Hematopoietic multipotent progenitor cell treated with erythropoietin and hydrocortisone succinate and interleukin-3 and kit ligand, for 15 days (in vitro differentiated cells): ENCODE data around the gene RIPOR2.

Experiments
- DNase-seq: peaks from one replicate; pipeline ENCODE4 v3.0.0-alpha.2; 2015; ENCODE audit warnings: low spot score

The RIPOR2 gene

GRCh38 chr6:24844061-24844460 is 91.7 kb downstream of the RIPOR2 start:
- no peak for DNase-seq

- no peak for DNase-seq
These were observed 95.6 kb downstream of the RIPOR2 start for GRCh38 chr6:24840187-24840586.

GRCh38 chr6:24838994-24839393 is 96.8 kb downstream of the RIPOR2 start:
- DNase-seq: no peak

GRCh38 chr6:24838081-24838480 is 97.7 kb downstream of the RIPOR2 start:
- DNase-seq: no peak

- DNase-seq: no peak
These were observed 99.7 kb downstream of the RIPOR2 start for GRCh38 chr6:24836109-24836508.

GRCh38 chr6:24833711-24834386 is 101.9 kb downstream of the RIPOR2 start:
- no peak for DNase-seq

- DNase-seq: no peak
These were observed 103.0 kb downstream of the RIPOR2 start for GRCh38 chr6:24832794-24833193.

GRCh38 chr6:24831771-24832716 is 103.7 kb downstream of the RIPOR2 start:
- DNase-seq: no peak

- no peak for DNase-seq
These were observed 106.1 kb downstream of the RIPOR2 start for GRCh38 chr6:24829657-24830056.

- DNase-seq: no peak
These were observed 107.8 kb downstream of the RIPOR2 start for GRCh38 chr6:24827970-24828369.

- DNase-seq: no peak
These were observed 108.6 kb downstream of the RIPOR2 start for GRCh38 chr6:24827162-24827561.

- DNase-seq: no peak
These were observed 110.6 kb downstream of the RIPOR2 start for GRCh38 chr6:24825130-24825630.

- DNase-seq: no peak
These were observed 111.4 kb downstream of the RIPOR2 start for GRCh38 chr6:24824142-24824938.

GRCh38 chr6:24823185-24823584 is 112.6 kb downstream of the RIPOR2 start:
- DNase-seq: no peak

GRCh38 chr6:24822696-24823095 is 113.1 kb downstream of the RIPOR2 start:
- no peak for DNase-seq

GRCh38 chr6:24821860-24822444 is 113.8 kb downstream of the RIPOR2 start:
- DNase-seq: no peak

- DNase-seq: no peak
These were observed 117.4 kb downstream of the RIPOR2 start for GRCh38 chr6:24818346-24818745.

- DNase-seq: no peak
These were observed 126.0 kb downstream of the RIPOR2 start for GRCh38 chr6:24809728-24810127.

GRCh38 chr6:24807584-24807983 is 128.2 kb downstream of the RIPOR2 start:
- DNase-seq: no peak

- no peak for DNase-seq
These were observed 133.3 kb downstream of the RIPOR2 start for GRCh38 chr6:24802271-24803059.

- DNase-seq: no peak
These were observed 136.2 kb downstream of the RIPOR2 start for GRCh38 chr6:24799541-24799915.
